ENCODE results near the gene PDE6A.

Gene PDE6A

DNA sequence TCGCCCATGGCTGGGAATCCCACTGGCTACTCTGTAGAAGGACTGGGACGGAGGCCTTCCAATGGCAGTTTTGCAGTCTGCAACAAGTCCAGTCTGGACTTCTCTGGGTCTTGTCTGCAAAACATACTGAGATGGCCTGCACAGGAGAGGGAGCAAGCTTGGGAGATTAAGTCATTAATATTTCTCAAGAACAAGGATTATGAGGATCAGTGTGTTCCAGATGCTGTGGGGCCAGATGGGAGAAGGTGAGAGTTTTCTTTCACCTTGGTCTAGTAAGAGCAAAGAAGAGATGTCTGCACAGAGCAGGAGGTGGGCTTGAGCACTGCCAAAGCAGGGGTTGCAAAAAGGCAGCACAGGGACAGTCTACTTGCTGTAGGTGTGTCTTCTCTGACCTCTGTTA lies at the start of gene PDE6A:
PDE6A (minus strand) TSS at position 128 of the 400 bp plus-strand sequence; CDS start at position 8, 120 bp downstream.
- no peak for DNase-seq (ENCODE audit: low read depth, low spot score)

DNA sequence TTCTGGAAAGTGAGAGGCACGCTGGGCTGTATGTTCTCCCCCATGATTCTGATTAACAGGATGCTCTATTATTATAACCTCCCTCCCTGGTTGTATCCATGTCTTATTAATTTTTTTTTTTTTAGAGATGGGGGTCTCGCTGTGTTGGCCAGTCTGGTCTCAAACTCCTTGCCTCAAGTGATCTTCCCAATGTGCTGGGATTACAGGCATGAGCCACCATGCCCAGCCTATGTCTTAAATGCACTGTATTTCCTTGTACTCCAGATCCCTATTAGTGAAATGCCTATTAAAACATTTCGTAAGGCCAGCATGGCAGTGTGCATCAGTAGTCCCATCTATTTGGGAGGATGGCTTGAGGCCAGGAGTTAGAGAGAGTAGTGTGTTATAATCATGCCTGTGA lies 48.9 kb upstream of the PDE6A start:
- DNase-seq (ENCODE audit: low read depth, low spot score) = no peak

GRCh38 chr5:149990518-149991376 lies 46.2 kb upstream of the PDE6A start:
- peak; percentile 87 for DNase-seq (ENCODE audit: low read depth, low spot score)

GRCh38 chr5:149988126-149988525 lies 43.5 kb upstream of the PDE6A start:
- no peak for DNase-seq (ENCODE audit: low read depth, low spot score)

- no peak for DNase-seq (ENCODE audit: low read depth, low spot score)
These were observed 37.9 kb upstream of the PDE6A start for GRCh38 chr5:149982505-149982904.

- DNase-seq (ENCODE audit: low read depth, low spot score) = no peak
These were observed 36.6 kb upstream of the PDE6A start for GRCh38 chr5:149981206-149981605.

DNA sequence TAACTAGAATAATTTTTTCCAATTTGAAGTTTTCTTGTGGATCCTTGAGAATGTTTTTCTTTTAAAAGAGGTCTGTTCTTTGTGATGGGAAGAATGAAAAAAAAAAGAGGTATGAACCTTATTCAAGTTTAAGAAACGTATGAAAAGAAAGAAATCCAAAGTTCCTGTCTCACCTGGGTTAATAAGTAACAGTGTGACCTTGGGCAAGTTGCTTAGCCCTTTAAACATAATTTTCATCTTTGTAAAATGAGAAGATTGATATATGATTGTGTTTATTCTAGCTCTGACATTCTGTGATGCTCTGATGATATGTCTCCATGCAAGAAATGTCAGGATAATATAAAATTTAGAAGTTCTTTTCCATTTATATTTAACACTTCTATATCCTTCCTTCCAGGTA lies 35.3 kb upstream of the PDE6A start:
- DNase-seq (ENCODE audit: low read depth, low spot score) = no peak

- no peak for DNase-seq (ENCODE audit: low read depth, low spot score)
These were observed 30.8 kb upstream of the PDE6A start for GRCh38 chr5:149975409-149975808.

DNA sequence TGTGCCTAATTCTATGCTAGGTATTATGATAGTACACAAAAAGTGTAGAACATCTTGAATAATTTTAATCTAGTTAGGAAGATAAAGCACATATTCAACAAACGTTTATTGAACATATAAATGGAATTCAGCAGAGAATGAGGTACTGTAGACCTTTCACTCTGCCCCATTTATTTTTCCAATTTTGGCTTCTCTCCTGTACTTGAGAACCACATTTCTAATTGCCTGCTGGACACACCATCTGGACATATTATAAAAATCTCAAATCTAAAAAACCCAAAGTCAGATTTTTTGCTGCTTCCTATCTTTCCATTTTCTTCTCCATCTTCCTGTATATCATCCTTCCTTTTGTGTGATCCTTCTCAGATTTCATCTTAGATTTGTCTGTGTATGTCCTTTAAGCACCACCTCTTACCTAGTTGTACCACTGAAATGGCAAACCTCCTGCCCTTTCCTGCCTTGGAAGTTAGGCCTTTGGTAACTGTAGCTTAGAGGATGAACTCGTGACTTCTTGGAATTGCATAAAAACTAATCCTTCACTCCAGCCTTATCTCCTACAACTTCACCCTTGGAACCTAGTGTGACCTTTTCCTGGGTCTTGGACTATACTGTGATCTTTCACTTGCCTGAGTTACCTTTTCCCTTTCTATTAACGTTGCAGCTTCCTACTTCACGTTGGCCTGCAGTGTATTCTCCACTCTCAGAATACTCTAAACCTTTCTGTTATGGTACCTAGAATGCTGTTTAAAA lies 24.8 kb upstream of the PDE6A start:
- no peak for DNase-seq (ENCODE audit: low read depth, low spot score)

- no peak for DNase-seq (ENCODE audit: low read depth, low spot score)
These were observed 22.4 kb upstream of the PDE6A start for GRCh38 chr5:149966946-149967345.

GRCh38 chr5:149963729-149964128 lies 19.1 kb upstream of the PDE6A start:
- no peak for DNase-seq (ENCODE audit: low read depth, low spot score)

DNA sequence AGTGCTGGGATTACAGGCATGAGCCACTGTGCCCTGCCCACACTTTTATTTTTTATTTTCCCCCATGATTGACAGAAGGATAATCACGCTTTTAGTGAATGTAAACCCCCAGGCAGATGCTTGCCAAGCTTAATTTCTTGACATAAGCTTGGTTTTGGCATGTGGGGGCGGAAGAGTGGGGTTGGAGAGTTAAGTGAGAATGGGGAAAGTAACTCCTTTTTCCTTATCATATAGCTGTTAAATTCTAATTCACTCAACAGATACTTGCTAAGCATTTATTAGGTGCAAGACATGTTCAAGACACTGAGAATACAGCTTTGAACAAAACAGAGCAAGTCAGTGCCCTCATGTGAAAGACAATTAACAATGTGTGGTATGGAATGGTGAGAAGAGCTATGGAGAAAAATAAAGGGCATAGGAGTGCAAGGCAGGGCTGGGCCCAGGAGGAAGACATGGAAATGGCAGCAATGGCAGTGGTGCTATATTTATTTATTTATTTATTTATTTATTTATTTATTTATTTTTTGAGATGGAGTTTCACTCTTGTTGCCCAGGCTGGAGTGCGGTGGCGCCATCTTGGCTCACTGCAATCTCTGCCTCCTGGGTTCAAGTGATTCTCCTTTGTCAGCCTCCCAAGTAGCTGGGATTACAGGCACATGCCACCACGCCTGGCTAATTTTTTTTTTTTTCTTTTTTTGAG lies 18.2 kb upstream of the PDE6A start:
- DNase-seq (ENCODE audit: low read depth, low spot score) = no peak

DNA sequence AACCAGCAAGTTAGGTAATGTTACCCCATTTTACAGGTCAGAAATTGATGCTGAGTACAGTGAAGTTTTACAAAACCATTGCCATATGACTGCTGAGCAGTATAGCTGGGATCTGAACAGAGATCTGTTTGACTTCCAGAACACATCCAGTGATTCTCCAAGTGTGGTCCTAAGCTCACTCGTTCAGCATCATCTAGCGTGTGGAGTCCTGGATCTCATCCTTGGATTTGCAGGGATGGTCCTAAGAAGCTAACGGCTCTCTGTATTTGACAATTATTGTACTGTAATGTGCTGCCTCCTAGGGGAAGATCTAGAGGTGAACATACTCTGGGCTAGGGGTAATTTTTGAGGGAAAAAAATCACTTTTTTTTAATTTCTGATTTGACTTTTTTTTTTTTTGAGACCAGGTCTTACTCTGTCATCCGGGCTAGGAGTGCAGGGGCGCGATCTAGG lies 17.4 kb upstream of the PDE6A start:
- DNase-seq (ENCODE audit: low read depth, low spot score) = peak; percentile 78

- DNase-seq (ENCODE audit: low read depth, low spot score) = no peak
These were observed 16.6 kb upstream of the PDE6A start for GRCh38 chr5:149961186-149961685.

GRCh38 chr5:149960272-149961185 lies 15.9 kb upstream of the PDE6A start, which contains the start of gene SLC26A2:
SLC26A2 (plus strand) TSS chr5:149960758; CDS start chr5:149977653, 16,895 bp downstream.
- DNase-seq (ENCODE audit: low read depth, low spot score) = peak; percentile 99

- peak; percentile 55 for DNase-seq (ENCODE audit: low read depth, low spot score)
These were observed 15.0 kb upstream of the PDE6A start for GRCh38 chr5:149959406-149960236.

DNA sequence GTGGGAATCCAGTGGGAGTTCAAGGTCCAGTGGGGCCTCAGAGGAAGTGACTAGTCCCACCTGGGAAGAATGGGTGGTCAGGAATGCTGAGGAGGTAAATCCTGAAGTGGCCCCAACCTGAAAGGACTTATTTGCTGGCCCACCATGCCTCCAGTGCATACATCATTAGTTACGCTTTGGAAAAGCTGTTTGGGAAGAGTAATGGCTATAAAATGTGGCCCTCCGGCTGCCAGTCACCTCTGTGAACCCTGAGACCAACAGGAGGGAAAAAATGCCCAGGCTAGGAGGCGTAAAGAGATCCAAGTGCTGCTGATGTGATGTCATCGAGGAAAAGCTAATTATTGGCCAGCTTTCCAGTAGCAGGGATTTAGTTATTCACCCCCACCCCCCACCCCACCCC lies 13.3 kb upstream of the PDE6A start:
- no peak for DNase-seq (ENCODE audit: low read depth, low spot score)

- DNase-seq (ENCODE audit: low read depth, low spot score) = no peak
These were observed 12.1 kb upstream of the PDE6A start for GRCh38 chr5:149956685-149957084.

- no peak for DNase-seq (ENCODE audit: low read depth, low spot score)
These were observed 10.2 kb upstream of the PDE6A start for GRCh38 chr5:149954798-149955197.

All from astrocyte of the hippocampus (primary cell).